Measurements from ENCODE around the gene OR10X1.

DNA sequence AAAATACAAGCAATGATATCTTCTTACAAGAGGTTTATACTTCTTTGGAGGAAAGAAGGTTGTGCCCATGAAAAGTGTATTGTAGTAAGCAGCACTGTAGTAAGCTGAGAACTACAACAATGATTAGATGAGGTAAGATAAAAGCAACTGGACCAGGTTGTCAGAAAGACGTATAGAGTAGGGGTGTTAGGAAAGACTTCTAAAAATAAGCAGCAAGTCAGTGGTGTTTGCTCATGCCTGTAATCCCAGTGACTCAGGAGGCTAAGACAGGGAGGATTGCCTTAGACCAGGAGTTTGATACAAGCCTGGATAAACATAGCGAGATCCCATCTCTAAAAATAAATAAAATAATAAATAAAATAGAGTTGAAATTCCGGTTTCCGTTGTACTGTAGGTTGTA, 4.3 kb upstream of the OR10X1 start:
- TF ChIP-seq, protein P1, sequence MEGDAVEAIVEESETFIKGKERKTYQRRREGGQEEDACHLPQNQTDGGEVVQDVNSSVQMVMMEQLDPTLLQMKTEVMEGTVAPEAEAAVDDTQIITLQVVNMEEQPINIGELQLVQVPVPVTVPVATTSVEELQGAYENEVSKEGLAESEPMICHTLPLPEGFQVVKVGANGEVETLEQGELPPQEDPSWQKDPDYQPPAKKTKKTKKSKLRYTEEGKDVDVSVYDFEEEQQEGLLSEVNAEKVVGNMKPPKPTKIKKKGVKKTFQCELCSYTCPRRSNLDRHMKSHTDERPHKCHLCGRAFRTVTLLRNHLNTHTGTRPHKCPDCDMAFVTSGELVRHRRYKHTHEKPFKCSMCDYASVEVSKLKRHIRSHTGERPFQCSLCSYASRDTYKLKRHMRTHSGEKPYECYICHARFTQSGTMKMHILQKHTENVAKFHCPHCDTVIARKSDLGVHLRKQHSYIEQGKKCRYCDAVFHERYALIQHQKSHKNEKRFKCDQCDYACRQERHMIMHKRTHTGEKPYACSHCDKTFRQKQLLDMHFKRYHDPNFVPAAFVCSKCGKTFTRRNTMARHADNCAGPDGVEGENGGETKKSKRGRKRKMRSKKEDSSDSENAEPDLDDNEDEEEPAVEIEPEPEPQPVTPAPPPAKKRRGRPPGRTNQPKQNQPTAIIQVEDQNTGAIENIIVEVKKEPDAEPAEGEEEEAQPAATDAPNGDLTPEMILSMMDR (conservative IDR thresholded peaks at IDR 0.05; ENCODE audit: low read length): no peak
- no peak for TF ChIP-seq EZH2phosphoT487 (IDR thresholded peaks at IDR 0.05; ENCODE audit: borderline replicate concordance, low read depth, low read length)
